Islet of Langerhans (tissue), 1 donor: ENCODE data around the gene EFCAB10.

Source experiments
- FAIRE-seq: peaks from one replicate; lab custom pipeline; 2011; peaks lifted over from hg19 to GRCh38; lab: Jason Lieb, UNC

EFCAB10 gene, protein sequence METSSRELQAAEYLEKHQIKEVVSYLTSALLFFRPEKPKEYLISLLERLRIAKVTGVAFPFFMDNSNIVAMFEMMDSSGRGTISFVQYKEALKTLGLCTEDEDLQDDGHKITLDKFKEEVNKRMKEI

GRCh38 chr7:105581066-105581811 lies at the start of gene EFCAB10:
Gene EFCAB10 (minus strand): TSS chr7:105581493. CDS start chr7:105581463, 30 bp downstream.
- FAIRE-seq = no peak

DNA sequence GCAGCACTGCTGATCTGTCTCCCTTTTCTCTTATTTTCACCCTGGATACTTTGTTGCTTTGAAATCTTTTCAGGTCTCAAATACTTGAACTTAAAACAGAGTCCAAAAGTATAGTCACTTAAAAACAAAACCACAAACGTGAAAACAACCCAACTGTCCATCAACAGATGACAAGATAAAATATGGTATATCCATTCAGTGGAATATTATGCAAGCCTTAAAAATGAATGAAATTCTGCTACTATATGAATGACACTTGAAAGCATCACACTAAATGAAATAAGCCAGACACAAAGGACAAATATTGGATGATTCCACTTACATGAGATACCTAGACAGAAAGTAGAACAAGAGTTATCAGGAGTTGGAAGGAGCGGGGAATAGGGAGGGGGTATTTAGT lies 44.7 kb upstream of the EFCAB10 start:
- no peak for FAIRE-seq

- no peak for FAIRE-seq
Measured at GRCh38 chr7:105623906-105624305, 42.6 kb upstream of the EFCAB10 start.

DNA sequence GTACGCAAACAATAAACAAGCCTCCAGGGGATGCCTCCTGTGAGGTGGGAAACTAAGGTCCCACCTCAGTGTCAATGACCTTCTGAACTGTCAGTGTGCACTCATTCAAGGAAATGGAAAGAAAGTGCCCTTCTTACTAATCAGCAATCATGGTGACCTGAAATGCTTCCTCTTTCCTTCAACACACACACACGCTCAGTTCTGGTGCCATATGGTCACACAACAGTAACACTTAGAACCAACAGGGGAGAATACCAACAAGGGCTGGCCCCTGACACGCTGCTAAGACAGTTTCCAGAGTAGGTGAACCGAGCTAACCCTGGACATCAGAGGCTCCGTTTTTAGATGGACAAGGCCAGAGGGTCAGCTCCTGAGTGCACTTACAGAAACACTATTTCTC lies 42.1 kb upstream of the EFCAB10 start:
- no peak for FAIRE-seq

DNA sequence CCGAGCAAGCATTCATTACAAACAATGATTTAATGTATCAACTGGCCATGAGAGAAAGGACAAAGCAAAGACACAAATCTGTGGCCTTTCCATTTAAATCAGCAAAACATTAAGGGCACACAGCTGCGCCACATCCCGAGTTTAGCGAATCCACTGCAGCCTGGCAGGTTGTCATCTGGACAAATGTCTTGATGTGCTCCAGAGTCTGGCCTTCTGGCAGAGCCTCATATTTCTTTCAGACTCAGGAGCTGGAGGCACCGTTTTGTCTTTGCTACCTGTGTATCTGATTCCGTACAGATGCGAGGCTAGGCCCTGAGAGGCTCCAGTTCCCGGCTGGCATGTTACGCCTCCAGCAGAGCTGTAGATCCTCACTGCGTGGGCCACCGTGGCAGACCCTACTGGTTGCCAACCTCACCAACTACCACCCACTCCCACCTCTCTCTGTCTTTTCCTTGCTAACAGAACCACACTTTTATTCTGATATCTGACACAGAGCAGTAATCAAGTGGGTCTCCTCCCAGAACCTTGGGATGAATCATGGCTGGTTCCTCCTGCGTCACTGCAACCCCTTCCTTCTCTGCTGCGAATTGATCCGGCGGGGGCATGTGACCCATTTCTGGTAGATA lies 40.9 kb upstream of the EFCAB10 start:
- FAIRE-seq = no peak

GRCh38 chr7:105621617-105622016 lies 40.3 kb upstream of the EFCAB10 start:
- FAIRE-seq = no peak

GRCh38 chr7:105621176-105621575 lies 39.9 kb upstream of the EFCAB10 start:
- no peak for FAIRE-seq

DNA sequence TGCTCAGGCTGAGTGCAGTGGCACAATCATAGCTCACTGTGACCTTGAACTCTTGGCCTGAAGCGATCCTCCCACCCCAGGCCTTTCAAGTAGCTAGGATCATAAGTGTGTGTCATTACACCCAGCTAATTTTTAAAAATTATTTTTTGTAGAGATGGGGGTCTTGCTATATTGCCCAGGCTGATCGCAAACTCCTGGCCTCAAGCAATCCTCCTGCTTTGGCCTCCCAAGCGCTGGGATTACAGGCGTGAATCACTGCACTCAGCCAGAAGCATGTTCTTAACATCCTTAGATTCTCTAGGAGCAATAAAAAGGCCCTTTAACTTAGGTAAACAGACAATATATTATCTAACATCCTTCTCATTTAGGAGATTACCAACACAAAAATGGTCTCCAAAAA lies 38.3 kb upstream of the EFCAB10 start:
- FAIRE-seq = no peak

DNA sequence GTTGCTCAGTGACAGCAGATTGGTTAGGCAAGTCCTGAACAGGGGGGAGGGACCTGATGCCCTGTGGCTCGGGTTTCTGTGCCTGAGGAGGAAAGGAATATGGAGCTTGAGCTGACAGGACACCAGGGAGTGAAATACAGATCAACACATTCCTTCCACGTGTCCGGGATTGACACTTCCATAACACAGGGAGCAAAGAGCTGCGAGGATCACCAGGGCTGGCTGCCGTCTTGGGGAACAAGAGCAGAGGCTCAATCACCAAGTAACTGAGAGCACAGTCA lies 36.7 kb upstream of the EFCAB10 start:
- FAIRE-seq = no peak

- FAIRE-seq = no peak
Measured at GRCh38 chr7:105617280-105618015, 36.2 kb upstream of the EFCAB10 start.

DNA sequence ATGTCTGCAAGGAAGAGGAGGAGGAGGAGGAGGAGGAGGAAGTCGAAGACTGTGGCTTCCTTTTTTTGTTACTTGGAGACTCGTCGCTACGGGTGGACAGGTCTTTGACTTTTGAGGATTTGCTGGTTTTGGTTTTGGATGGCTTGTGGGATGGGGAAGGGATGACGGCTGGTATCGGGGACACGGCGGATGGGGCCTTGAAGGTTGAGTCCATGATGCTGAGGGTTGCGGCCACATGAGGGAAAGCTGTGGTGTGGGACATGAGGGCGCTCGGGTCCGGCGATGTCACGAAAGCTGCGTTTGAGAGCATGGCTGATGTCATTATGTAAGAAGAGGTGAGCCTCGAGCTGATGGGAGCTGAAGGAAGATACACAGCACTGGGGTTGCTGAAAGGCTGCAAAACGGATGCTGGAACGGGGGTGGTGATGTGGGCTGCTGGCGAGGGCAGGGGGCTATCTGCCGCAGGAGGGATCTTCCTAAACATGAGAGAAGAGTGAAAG lies 33.1 kb upstream of the EFCAB10 start:
- FAIRE-seq = no peak

- FAIRE-seq = no peak
Measured at GRCh38 chr7:105613611-105614330, 32.5 kb upstream of the EFCAB10 start.

GRCh38 chr7:105612806-105613205 lies 31.5 kb upstream of the EFCAB10 start:
- no peak for FAIRE-seq

- no peak for FAIRE-seq
Measured at GRCh38 chr7:105611856-105612775, 30.8 kb upstream of the EFCAB10 start.

GRCh38 chr7:105610165-105610930 lies 29.1 kb upstream of the EFCAB10 start:
- no peak for FAIRE-seq

DNA sequence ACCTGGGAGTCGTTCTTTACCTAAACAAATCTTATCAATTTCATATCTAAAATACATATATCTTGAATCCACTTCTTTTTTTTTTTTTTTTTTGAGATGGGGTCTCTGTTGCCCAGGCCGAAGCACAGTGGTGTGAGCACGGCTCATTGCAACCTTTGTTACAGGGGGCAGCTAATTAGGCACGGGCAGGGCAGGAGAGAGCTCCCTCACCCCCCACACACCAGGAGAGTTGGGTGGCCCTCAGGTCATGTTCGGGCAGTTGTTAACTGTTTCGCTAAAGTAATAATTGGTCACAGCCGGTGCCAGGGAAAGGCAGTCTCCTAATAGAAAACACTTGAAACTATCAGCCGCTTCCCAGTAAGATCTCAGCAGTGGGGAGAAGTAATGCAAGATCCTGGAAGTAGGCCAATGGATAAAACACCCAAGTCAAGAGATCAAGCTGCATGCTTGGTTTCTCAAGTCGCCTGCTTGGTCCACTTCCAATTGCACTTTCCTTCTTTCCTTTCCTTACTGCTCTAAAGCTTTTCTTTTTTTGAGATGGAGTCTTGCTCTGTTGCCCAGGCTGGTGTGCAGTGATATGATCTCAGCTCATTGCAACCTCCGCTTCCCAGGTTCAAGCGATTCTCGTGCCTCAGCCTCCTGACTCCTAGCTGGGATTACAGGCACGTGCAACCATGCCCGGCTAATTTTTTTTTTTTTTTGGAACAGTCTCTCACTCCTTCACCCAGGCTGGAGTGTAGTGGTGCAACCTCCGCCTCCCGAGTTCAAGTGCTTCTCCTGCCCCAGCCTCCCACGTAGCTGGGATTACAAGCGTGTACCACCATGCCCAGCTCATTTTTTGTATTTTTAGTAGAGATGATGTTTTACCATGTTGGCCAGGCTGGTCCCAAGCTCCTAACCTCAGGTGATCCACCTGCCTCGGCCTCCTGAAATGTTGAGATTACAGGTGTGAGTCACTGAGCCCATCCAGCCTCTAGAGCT lies 21.3 kb upstream of the EFCAB10 start:
- FAIRE-seq = no peak

GRCh38 chr7:105600720-105601550 lies 19.6 kb upstream of the EFCAB10 start:
- no peak for FAIRE-seq

DNA sequence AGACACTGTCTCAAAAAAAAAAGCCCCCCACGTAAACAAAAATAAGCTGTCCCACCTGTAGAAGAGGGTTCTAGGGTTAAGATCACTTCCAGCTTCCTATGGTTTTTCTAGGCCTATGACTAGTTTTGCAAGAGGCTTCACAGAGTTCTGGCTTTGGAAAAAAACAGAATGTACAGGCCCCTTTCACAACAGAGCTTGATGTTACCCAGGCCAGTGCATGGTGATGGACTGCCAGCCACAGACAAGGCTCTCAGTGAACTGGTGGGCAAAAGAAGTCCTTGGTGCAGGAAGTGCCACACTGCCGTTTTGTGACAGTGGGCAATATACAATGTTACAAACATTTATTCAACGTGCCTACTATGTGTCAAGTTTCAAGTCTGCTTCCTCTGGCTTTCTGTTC lies 18.3 kb upstream of the EFCAB10 start:
- FAIRE-seq = no peak
